Lower lobe of right lung (tissue), 2 donors: ENCODE results near the gene SLC7A4. TPM values are rescaled to one million over a fixed set of nuclear protein-coding genes. Genes with fewer than 3 reads are reported as not detected.

Experiments used
- ATAC-seq, 2 donors: fragments of 200-7000 bp; cut with Tn5 transposase; one replicate each; pipeline ENCODE4 v1.9.1; 2020 to 2022; ENCODE audit warnings: mild to moderate bottlenecking in 2 of 2, moderate library complexity in 2 of 2
- DNase-seq: peaks from one replicate; pipeline ENCODE4 v3.0.0-alpha.2; 2020
- H3K27ac ChIP-seq: fragments of 200-600 bp; one replicate; pipeline ENCODE4 v1.8.0; 2022
- H3K27me3 ChIP-seq: fragments of 200-600 bp; one replicate; pipeline ENCODE4 v1.8.0; 2022; ENCODE audit warnings: low read depth
- H3K36me3 ChIP-seq: fragments of 200-600 bp; one replicate; pipeline ENCODE4 v1.8.0; 2022; ENCODE audit warnings: mild to moderate bottlenecking
- H3K4me1 ChIP-seq: fragments of 200-600 bp; one replicate; pipeline ENCODE4 v1.8.0; 2022
- H3K4me3 ChIP-seq: fragments of 200-600 bp; one replicate; pipeline ENCODE4 v1.8.0; 2022; ENCODE audit warnings: mild to moderate bottlenecking
- H3K9me3 ChIP-seq: fragments of 200-600 bp; one replicate; pipeline ENCODE4 v1.8.0; 2022
- CTCF ChIP-seq: fragments of 200-600 bp; IDR thresholded peaks from one replicate; pipeline ENCODE4 v1.8.0; 2022; ENCODE audit warnings: antibody characterized with exemption, mild to moderate bottlenecking
- intact Hi-C: fragments of 100-400 bp; cut with DNase I; formaldehyde crosslinking; loops from one replicate; pipeline ENCODE4 v1.11.0; 2022
- total RNA-seq: library from RNA; stranded (reverse); fragmentation: NEBNext Ultra II Directional; extraction: Animal tissue kit (Norgen Biotek cat#: 25700); gene quantifications from one replicate; pipeline ENCODE4 v1.2.1, GENCODE V29; 2021
- donor health status: DM: no; HTN: yes; CAD: no; lungs with severe emphysema.

The SLC7A4 gene
- total RNA-seq, 1 donor from 2014 or later: 0.47 TPM

GRCh38 chr22:21055880-21056319 lies 23.5 kb upstream of the SLC7A4 start:
- intact Hi-C loops: no loop called here
- Histone ChIP-seq H3K4me3 (no peak overlapping the region), H3K9me3 (no peaks in the 10 kb centered on the region), H3K36me3 (no peaks in the 10 kb centered on the region), H3K27ac (no peak overlapping the region), H3K27me3 (no peaks in the 10 kb centered on the region), H3K4me1 (no peaks in the 10 kb centered on the region)
- TF ChIP-seq CTCF: no peak
- no peak for ATAC-seq
- DNase-seq: no peak

GRCh38 chr22:21055564-21055834 lies 23.1 kb upstream of the SLC7A4 start:
- Histone ChIP-seq H3K27me3 (no peaks in the 10 kb centered on the region), H3K27ac (no peak overlapping the region), H3K9me3 (no peaks in the 10 kb centered on the region), H3K4me3 (no peak overlapping the region), H3K36me3 (no peaks in the 10 kb centered on the region), H3K4me1 (no peaks in the 10 kb centered on the region)
- ATAC-seq (no peak), DNase-seq (no peak)
- intact Hi-C loops: no loop called here
- TF ChIP-seq CTCF: no peak

GRCh38 chr22:21054714-21055563 lies 22.6 kb upstream of the SLC7A4 start:
- TF ChIP-seq CTCF: no peak
- Histone ChIP-seq H3K27me3 (no peaks in the 10 kb centered on the region), H3K27ac (no peak overlapping the region), H3K4me1 (no peaks in the 10 kb centered on the region), H3K9me3 (no peaks in the 10 kb centered on the region), H3K36me3 (no peaks in the 10 kb centered on the region), H3K4me3 (no peak overlapping the region)
- intact Hi-C loops: no loop called here
- DNase-seq: no peak
- no peak for ATAC-seq

- Histone ChIP-seq H3K27me3 (no peaks in the 10 kb centered on the region), H3K4me3 (no peak overlapping the region), H3K4me1 (no peaks in the 10 kb centered on the region), H3K9me3 (no peaks in the 10 kb centered on the region), H3K36me3 (no peaks in the 10 kb centered on the region), H3K27ac (no peak overlapping the region)
- TF ChIP-seq CTCF: no peak
- DNase-seq (no peak), ATAC-seq (no peak)
- intact Hi-C loops: no loop called here
These were observed 21.8 kb upstream of the SLC7A4 start for GRCh38 chr22:21054046-21054713.

GRCh38 chr22:21052715-21053459 lies 20.5 kb upstream of the SLC7A4 start:
- Histone ChIP-seq H3K4me3 (no peak overlapping the region), H3K36me3 (no peaks in the 10 kb centered on the region), H3K4me1 (no peaks in the 10 kb centered on the region), H3K27ac (no peak overlapping the region), H3K27me3 (no peaks in the 10 kb centered on the region), H3K9me3 (no peaks in the 10 kb centered on the region)
- no peak for TF ChIP-seq CTCF
- no peak for ATAC-seq
- intact Hi-C loops: no loop called here
- no peak for DNase-seq
